ENCODE data around the gene DDAH1.

Gene DDAH1

GRCh38 chr1:85462931-85463649, 1.9 kb downstream of the DDAH1 start:
- Histone ChIP-seq H3K27me3 (ENCODE audit: insufficient read depth, low read depth, severe bottlenecking) (no peaks in the 10 kb centered on the region), H3K9me3 (ENCODE audit: severe bottlenecking) (no peaks in the 10 kb centered on the region), H3K27ac (no peak overlapping the region), H3K36me3 (0 out of 2 replicates have a peak, but pooled peaks cover 3% of the 10 kb centered on the region), H3K4me3 (ENCODE audit: low read depth, low read length) (no peak overlapping the region; the same call in 1 of the 2 replicates)
- TF ChIP-seq, protein P1, sequence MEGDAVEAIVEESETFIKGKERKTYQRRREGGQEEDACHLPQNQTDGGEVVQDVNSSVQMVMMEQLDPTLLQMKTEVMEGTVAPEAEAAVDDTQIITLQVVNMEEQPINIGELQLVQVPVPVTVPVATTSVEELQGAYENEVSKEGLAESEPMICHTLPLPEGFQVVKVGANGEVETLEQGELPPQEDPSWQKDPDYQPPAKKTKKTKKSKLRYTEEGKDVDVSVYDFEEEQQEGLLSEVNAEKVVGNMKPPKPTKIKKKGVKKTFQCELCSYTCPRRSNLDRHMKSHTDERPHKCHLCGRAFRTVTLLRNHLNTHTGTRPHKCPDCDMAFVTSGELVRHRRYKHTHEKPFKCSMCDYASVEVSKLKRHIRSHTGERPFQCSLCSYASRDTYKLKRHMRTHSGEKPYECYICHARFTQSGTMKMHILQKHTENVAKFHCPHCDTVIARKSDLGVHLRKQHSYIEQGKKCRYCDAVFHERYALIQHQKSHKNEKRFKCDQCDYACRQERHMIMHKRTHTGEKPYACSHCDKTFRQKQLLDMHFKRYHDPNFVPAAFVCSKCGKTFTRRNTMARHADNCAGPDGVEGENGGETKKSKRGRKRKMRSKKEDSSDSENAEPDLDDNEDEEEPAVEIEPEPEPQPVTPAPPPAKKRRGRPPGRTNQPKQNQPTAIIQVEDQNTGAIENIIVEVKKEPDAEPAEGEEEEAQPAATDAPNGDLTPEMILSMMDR (IDR thresholded peaks at IDR 0.05; ENCODE audit: low read depth, low read length), result no peak
- DNase-seq, result no peak

DNA sequence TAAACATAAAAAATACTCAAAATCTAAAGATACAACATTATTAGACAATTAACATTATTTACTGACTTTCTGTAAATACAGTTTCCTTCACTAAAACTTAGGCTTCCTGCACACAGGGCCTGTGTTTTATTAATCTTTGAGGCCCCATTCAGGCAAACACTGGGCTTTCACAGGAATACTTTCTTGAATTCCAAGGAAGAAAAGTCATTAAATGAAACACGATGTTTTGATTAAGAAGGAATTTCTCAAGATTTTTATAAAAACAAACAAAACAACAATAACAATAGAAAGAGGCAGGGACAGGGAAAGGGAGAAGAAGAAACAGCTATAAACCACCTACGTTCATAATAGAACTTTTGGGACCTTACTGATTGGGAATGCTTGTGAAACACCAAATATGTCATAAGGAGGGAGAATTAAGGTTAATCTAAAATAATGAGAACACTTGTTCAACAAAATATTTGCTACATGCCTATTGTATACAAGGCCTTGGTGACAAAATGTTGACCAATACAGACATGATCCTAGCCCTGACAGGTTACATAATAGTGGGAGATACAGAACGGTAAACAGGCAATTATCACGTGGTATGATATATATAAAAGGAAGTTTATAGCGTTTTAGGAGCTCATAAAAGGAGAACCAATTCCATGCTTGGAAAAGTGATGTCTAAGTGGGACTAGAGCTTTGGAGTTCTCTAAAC, 3.6 kb downstream of the DDAH1 start:
- no peak overlapping the region for H3K27ac ChIP-seq
- no peak overlapping the region for H3K4me3 ChIP-seq (ENCODE audit: low read depth, low read length)
- no peaks in the 10 kb centered on the region for H3K27me3 ChIP-seq (ENCODE audit: insufficient read depth, low read depth, severe bottlenecking)
- TF ChIP-seq, protein P1 (IDR thresholded peaks at IDR 0.05; ENCODE audit: low read depth, low read length), result no peak
- H3K36me3 ChIP-seq, result 0 out of 2 replicates have a peak, but pooled peaks cover 3% of the 10 kb centered on the region
- H3K9me3 ChIP-seq (ENCODE audit: severe bottlenecking), result no peaks in the 10 kb centered on the region
- no peak for DNase-seq

GRCh38 chr1:85460555-85461088, 4.3 kb downstream of the DDAH1 start:
- Histone ChIP-seq H3K9me3 (ENCODE audit: severe bottlenecking) (no peaks in the 10 kb centered on the region), H3K27ac (no peak overlapping the region), H3K27me3 (ENCODE audit: insufficient read depth, low read depth, severe bottlenecking) (no peaks in the 10 kb centered on the region), H3K4me3 (ENCODE audit: low read depth, low read length) (no peak overlapping the region), H3K36me3 (0 out of 2 replicates have a peak, but pooled peaks cover 3% of the 10 kb centered on the region)
- DNase-seq, result no peak
- TF ChIP-seq, protein P1 (IDR thresholded peaks at IDR 0.05; ENCODE audit: low read depth, low read length), result no peak

- Histone ChIP-seq H3K4me3 (ENCODE audit: low read depth, low read length) (no peak overlapping the region), H3K36me3 (no peaks in the 10 kb centered on the region), H3K9me3 (ENCODE audit: severe bottlenecking) (no peaks in the 10 kb centered on the region), H3K27me3 (ENCODE audit: insufficient read depth, low read depth, severe bottlenecking) (no peaks in the 10 kb centered on the region), H3K27ac (no peak overlapping the region)
- DNase-seq, result no peak
- TF ChIP-seq, protein P1 (IDR thresholded peaks at IDR 0.05; ENCODE audit: low read depth, low read length), result no peak
Measured at GRCh38 chr1:85459290-85459689, 5.7 kb downstream of the DDAH1 start.

DNA sequence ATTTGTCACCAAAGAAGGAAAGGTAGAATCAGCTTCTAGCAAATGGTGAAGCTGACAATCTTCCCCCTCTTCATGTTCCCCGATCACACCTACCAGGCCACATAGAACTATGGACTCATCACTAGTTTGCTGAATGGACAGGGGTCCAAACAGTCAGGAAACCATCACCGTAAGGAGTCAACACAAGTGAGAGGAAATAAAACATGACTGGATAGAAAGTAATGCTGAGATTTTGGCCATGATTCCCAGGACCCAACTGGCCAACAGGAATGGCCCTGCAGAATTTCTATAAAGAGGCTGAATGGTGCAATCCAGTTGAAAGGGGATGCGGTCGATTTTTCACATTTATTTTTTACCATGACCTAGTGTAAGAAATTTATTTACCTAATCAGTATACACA, 10.7 kb downstream of the DDAH1 start:
- Histone ChIP-seq H3K27me3 (ENCODE audit: insufficient read depth, low read depth, severe bottlenecking) (no peaks in the 10 kb centered on the region), H3K9me3 (ENCODE audit: severe bottlenecking) (no peaks in the 10 kb centered on the region), H3K36me3 (no peaks in the 10 kb centered on the region), H3K4me3 (ENCODE audit: low read depth, low read length) (no peak overlapping the region), H3K27ac (no peak overlapping the region)
- no peak for DNase-seq
- TF ChIP-seq, protein P1 (IDR thresholded peaks at IDR 0.05; ENCODE audit: low read depth, low read length), result no peak
